NCI-H146 treated with DMSO at 0.1 percent for 48 hours (cell line): ENCODE results near the gene HLA-DQA2.
"Not testable (repeated sequence)": the region's sequence is repeated elsewhere in the genome, so short reads cannot be mapped to it uniquely, and the experiment has no call there.

Experiments used
- DNase-seq: peaks from one replicate; lab custom pipeline; 2025; ENCODE audit not compliant: unreplicated experiment; lab: John Stamatoyannopoulos, UW

HLA-DQA2 gene

DNA sequence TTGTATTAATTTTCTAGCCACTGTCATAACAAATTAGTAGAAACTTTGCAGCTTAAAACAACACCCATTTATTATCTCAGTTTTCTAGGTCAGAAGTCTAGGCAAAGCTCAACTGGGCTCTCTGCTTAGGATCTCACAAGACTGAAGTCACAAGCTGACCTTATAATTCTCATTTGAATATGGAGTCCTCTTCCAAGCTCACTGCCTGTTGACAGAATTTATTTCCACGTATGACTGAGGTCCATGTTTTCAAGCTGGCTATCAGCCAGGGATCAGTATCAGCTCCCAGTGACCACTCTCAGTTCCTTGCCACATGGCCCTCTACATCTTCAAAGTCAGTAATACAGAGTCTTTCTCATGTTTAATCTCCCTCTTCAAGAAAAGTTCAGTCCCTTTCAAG, 33.9 kb downstream of the HLA-DQA2 start:
- DNase-seq: no peak

DNA sequence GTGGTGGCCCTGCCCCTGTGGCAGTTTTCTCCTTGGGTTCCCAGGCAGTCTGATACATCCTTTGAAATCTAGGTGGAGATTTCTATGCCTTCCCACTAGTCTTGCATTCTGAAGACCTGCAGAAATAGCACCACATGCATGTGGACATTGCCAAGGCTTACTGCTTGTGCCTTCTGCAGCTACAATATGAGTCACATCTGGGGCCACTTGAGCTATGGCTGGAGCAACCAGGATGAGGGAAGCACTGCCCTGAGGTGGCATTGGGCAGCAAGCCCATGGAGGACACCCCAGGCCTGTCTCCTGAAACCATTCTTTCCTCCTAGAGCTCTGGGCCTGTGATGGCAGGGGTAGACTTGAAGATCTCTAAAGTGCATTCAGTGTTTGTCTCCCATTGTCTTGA, 37.8 kb downstream of the HLA-DQA2 start:
- no peak for DNase-seq

DNA sequence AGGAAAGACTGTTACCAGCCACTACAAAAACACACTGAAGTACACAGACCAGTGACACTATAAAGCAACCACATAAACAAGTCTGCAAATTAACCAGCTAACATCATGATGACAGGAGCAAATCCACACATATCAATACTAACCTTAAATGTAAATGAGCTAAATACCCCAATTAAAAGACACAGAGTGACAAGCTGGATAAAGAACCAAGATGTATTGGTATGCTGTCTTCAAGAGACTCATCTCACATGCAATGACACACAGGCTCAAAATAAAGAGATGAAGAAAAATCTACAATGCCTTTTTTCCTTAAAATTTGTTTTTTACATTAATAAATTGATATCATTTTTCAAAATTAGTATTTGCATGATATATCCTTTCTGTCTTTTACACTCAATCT, 41.7 kb downstream of the HLA-DQA2 start:
- not testable (repeated sequence) for DNase-seq

DNA sequence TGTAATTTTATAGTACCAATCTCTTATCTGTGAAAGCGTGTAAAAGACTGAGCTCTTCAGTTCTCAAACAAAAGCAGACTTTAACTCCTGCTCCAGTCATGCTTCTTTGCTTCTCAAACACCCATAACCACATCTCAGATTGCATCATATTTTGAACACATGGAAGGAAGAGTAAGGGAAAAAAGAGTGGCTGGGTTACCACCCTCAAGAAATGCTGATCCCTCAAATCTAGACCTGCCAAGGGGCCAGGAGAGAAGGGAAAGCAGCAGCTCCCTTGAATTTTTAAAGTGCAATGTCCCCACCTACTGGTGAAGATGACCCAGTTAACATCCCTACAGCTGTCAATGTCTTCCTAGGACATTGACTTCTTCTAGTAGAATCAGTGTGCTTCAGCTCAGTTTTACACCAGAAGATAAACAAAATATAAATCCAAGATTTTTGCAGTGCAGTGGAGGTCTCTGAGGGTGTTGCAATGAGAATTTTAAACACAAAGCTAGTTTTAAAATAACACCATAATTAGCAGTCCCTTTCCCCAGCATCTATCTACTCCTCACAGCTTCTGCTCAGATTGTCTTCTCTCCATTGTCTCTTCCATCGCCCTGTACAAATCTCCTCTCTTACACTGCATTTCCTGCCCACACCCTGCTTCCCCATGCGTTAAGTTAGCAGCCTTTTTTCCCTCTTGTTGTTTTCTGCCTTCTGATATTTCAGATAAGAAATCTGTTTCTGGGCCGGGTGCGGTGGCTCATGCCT, 44.8 kb downstream of the HLA-DQA2 start:
- peak; percentile 2 for DNase-seq

DNA sequence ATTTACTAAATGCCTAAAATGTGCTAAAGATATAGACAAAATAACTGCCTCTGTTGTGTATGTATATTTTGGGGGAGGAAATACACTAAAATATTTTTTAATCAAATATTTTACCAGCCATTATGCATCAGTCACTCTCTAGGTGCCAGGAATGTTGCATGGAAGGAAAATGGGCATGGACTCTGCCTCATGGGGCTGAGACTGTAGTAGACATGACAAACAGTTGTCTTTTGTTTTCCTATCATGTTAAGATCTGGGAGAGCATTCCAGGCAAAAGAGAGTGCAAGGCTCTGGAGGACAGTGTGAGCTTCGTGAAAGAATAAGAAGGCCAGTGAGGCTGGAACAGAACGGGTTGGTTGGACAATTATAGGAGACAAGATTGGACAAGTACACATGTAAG, 49.1 kb downstream of the HLA-DQA2 start:
- DNase-seq: no peak

DNA sequence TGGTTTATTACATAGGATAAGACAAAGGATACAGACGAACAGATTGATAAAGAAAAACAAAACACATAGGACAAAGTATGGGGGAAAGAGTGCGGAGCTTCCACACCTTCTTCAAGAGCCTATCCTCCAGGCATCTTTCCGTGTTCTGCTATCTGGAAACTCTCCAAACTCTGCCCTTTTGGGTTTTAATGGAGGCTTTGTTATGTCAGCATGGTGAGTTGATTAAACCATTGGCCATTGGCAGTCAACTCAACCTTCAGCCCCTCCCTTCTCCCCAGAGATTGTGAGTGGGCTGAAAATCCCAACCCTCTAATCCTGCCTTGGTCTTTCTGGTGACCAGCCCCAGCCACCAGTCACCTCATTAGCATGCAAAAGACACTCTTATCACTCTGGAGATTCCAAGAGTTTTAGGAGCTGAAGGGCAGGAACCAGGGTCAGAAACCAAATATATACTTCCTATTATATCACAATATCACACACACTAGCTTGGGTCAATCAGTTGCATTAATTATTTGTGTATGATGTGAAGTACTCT, 51.8 kb downstream of the HLA-DQA2 start:
- no peak for DNase-seq

DNA sequence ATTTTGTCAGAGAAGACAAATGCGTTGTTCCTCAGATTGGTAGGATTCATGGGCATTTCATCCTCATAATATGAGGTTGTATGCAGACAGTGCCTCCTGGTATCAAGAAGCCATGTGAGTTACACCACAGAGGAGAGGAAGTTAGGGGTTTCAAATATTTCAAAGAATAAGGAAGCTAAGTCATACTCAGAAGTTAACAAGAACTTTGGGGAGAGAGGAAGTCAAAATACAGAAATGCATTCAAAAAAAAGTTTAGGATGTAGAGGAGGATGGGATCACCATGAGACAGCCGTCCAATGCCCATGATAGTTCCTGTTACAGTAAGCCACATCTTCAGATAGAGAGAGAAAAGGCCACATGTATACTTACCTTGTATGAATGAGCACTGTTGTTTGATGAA, 53.3 kb downstream of the HLA-DQA2 start:
- no peak for DNase-seq
